H9 (cell line): Measurements from ENCODE around the gene TAF10. TPM values are rescaled to one million over a fixed set of nuclear protein-coding genes. Genes with fewer than 3 reads are reported as not detected.

Experiments
- DNase-seq: peaks from one replicate; pipeline ENCODE4 v3.0.0-alpha.2; 2017
- H2AFZ ChIP-seq: one replicate; pipeline ENCODE4 v1.6.1; 2013; ENCODE audit warnings: mild to moderate bottlenecking, low read length, control low read depth, moderate library complexity
- H2AK5ac ChIP-seq: 2 replicates; pipeline ENCODE4 v1.6.1; 2013; ENCODE audit warnings: low read length, control low read depth, mixed read lengths; ENCODE audit not compliant: insufficient read length
- H2BK120ac ChIP-seq: one replicate; pipeline ENCODE4 v1.6.1; 2013; ENCODE audit warnings: low read depth, mild to moderate bottlenecking, low read length, control low read depth, inconsistent platforms; ENCODE audit not compliant: poor library complexity, severe bottlenecking
- H2BK12ac ChIP-seq: 2 replicates; pipeline ENCODE4 v1.6.1; 2013; ENCODE audit warnings: low read length, control low read depth, mixed read lengths, low read depth; ENCODE audit not compliant: insufficient read length
- H2BK15ac ChIP-seq: 2 replicates; pipeline ENCODE4 v1.6.1; 2013; ENCODE audit warnings: low read depth, low read length, control low read depth
- H2BK20ac ChIP-seq: one replicate; pipeline ENCODE4 v1.6.1; 2013; ENCODE audit warnings: low read depth, mild to moderate bottlenecking, low read length, control low read depth, inconsistent platforms; ENCODE audit not compliant: poor library complexity, severe bottlenecking
- H2BK5ac ChIP-seq: 2 replicates; pipeline ENCODE4 v1.6.1; 2013; ENCODE audit warnings: low read length, control low read depth, mixed read lengths; ENCODE audit not compliant: insufficient read length
- H3K14ac ChIP-seq: 2 replicates; pipeline ENCODE4 v1.6.1; 2013; ENCODE audit warnings: low read length, control low read depth; ENCODE audit not compliant: insufficient read depth
- H3K18ac ChIP-seq: 2 replicates; pipeline ENCODE4 v1.6.1; 2013; ENCODE audit warnings: low read depth, mild to moderate bottlenecking, mixed read lengths, low read length, control low read depth; ENCODE audit not compliant: insufficient read length
- H3K23ac ChIP-seq: 2 replicates; pipeline ENCODE4 v1.6.1; 2013; ENCODE audit warnings: low read length, control low read depth, mixed read lengths, low read depth; ENCODE audit not compliant: insufficient read length
- H3K23me2 ChIP-seq: 2 replicates; pipeline ENCODE4 v1.6.1; 2013; ENCODE audit warnings: low read depth, mild to moderate bottlenecking, mixed read lengths, low read length, control low read depth; ENCODE audit not compliant: insufficient read length, poor library complexity, severe bottlenecking
- H3K27ac ChIP-seq: 2 replicates; pipeline ENCODE4 v1.5.1; 2013; ENCODE audit warnings: low read length, control low read depth, mixed read lengths, low read depth; ENCODE audit not compliant: insufficient read length
- H3K27me3 ChIP-seq: 2 replicates; pipeline ENCODE4 v1.6.1; 2013; ENCODE audit warnings: low read length, control low read depth, inconsistent platforms; ENCODE audit not compliant: insufficient read depth
- H3K4ac ChIP-seq: 2 replicates; pipeline ENCODE4 v1.6.1; 2013; ENCODE audit warnings: low read depth, mild to moderate bottlenecking, control low read depth, inconsistent platforms, low read length, moderate library complexity
- H3K4me1 ChIP-seq: 2 replicates; pipeline ENCODE4 v1.6.1; 2013; ENCODE audit warnings: low read length, control low read depth, inconsistent platforms; ENCODE audit not compliant: insufficient read depth
- H3K4me2 ChIP-seq: 2 replicates; pipeline ENCODE4 v1.6.1; 2013; ENCODE audit warnings: low read length, control low read depth, mixed read lengths; ENCODE audit not compliant: insufficient read length, insufficient read depth
- H3K56ac ChIP-seq: 2 replicates; pipeline ENCODE4 v1.6.1; 2013; ENCODE audit warnings: low read depth, mild to moderate bottlenecking, mixed read lengths, low read length, control low read depth; ENCODE audit not compliant: insufficient read length
- H3K79me1 ChIP-seq: 2 replicates; pipeline ENCODE4 v1.6.1; 2013; ENCODE audit warnings: low read depth, mild to moderate bottlenecking, moderate library complexity, low read length, control low read depth, inconsistent platforms; ENCODE audit not compliant: insufficient read depth, poor library complexity, severe bottlenecking
- H3K79me2 ChIP-seq: 2 replicates; pipeline ENCODE4 v1.6.1; 2013; ENCODE audit warnings: low read length, control low read depth, inconsistent platforms; ENCODE audit not compliant: insufficient read depth
- H3K9ac ChIP-seq: 2 replicates; pipeline ENCODE4 v1.6.1; 2013; ENCODE audit warnings: low read length, control low read depth, mixed read lengths; ENCODE audit not compliant: insufficient read length; ENCODE audit errors: extremely low read depth
- H3K9me3 ChIP-seq: one replicate; pipeline ENCODE4 v1.6.1; 2013; ENCODE audit warnings: low read depth, low read length, inconsistent platforms; ENCODE audit not compliant: control insufficient read depth
- H3T11ph ChIP-seq: one replicate; pipeline ENCODE4 v1.6.1; 2013; ENCODE audit warnings: mild to moderate bottlenecking, low read length, control low read depth, inconsistent platforms
- H4K20me1 ChIP-seq: one replicate; pipeline ENCODE4 v1.6.1; 2013; ENCODE audit not compliant: control insufficient read depth, insufficient read length, insufficient read depth
- H4K5ac ChIP-seq: 2 replicates; pipeline ENCODE4 v1.6.1; 2013; ENCODE audit warnings: low read depth, mild to moderate bottlenecking, mixed read lengths, low read length, control low read depth; ENCODE audit not compliant: insufficient read length
- H4K8ac ChIP-seq: replicated peaks from 2 replicates; pipeline ENCODE4 v1.6.1; 2013; ENCODE audit warnings: low read length, control low read depth, mixed read lengths, low read depth; ENCODE audit not compliant: insufficient read length
- H4K91ac ChIP-seq: 2 replicates; pipeline ENCODE4 v1.6.1; 2013; ENCODE audit warnings: low read depth, mild to moderate bottlenecking, moderate library complexity, mixed read lengths, low read length, control low read depth; ENCODE audit not compliant: insufficient read length
- H3K27ac Mint-ChIP-seq, 3 experiments: 2 replicates in 2 of 3; 3 replicates in 1 of 3; pipeline ENCODE4 v1.8.0; 2020 to 2021; ENCODE audit warnings: mixed read lengths in 3 of 3, mild to moderate bottlenecking in 1 of 3, moderate library complexity in 1 of 3
- H3K27me3 Mint-ChIP-seq: 2 replicates; pipeline ENCODE4 v1.8.0; 2021; ENCODE audit warnings: low read depth, mild to moderate bottlenecking, moderate library complexity, mixed read lengths
- H3K36me3 Mint-ChIP-seq, 3 experiments: 2 replicates in 2 of 3; 3 replicates in 1 of 3; pipeline ENCODE4 v1.8.0; 2020 to 2021; ENCODE audit warnings: low read depth in 3 of 3, mixed read lengths in 3 of 3; ENCODE audit not compliant: insufficient read depth in 1 of 3
- H3K4me1 Mint-ChIP-seq, 2 experiments: 2 replicates each; pipeline ENCODE4 v1.8.0; 2020; ENCODE audit warnings: mixed read lengths in 2 of 2
- H3K4me3 Mint-ChIP-seq, 2 experiments: 2 replicates in 1 of 2; 3 replicates in 1 of 2; pipeline ENCODE4 v1.8.0; 2020 to 2021; ENCODE audit warnings: mild to moderate bottlenecking in 2 of 2, mixed read lengths in 2 of 2, moderate library complexity in 1 of 2
- H3K9me3 Mint-ChIP-seq, 2 experiments: 2 replicates in 1 of 2; 3 replicates in 1 of 2; pipeline ENCODE4 v1.8.0; 2020; ENCODE audit warnings: mild to moderate bottlenecking in 2 of 2, mixed read lengths in 2 of 2, moderate library complexity in 1 of 2
- WGBS: extraction: QIAGEN DNeasy Blood & Tissue Kit; methylation state at CpG from one replicate; pipeline ENCODE4 v1.1.7; 2013; ENCODE audit warnings: missing lambda C conversion rate, low lambda C conversion rate, mixed read lengths; ENCODE audit not compliant: insufficient read length; ENCODE audit errors: extremely low coverage; 5-methylcytosine and 5-hydroxymethylcytosine counted together
- total RNA-seq: library from RNA; stranded (reverse); gene quantifications from 2 replicates; pipeline ENCODE4 v1.2.1, GENCODE V29; 2021
- TF ChIP-seq, protein P1 (sequence below): fragments of 200-600 bp; sonication (generic); conservative IDR thresholded peaks from 3 replicates; pipeline ENCODE4 v1.8.0; 2021; ENCODE audit warnings: antibody characterized with exemption, mild to moderate bottlenecking

The TAF10 gene
- total RNA-seq, 1 experiment from 2014 or later: 198 TPM

DNA sequence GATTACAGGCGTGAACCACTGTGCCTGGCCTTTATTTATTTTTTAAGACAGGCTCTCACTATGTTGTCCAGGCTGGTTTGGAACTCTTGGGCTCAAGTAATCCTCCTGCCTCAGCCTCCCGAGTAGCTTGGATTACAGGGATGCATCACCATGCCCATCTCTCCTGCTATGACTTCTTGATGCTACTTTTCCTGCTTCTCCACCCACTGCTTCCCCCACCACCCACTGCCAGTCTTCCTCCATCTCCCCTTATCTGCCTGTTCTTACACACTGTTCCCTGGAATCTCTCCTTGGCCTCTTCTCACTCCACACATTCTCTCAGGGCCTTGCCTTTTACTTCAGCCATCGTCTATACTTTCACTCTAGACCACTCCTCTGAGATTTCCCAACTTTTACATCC, 24.5 kb upstream of the TAF10 start:
- no peak overlapping the region for H4K91ac ChIP-seq
- H3K23ac ChIP-seq: no peak overlapping the region
- H2AK5ac ChIP-seq: no peak overlapping the region
- no peaks in the 10 kb centered on the region for H3K79me2 ChIP-seq
- H2BK5ac ChIP-seq: no peak overlapping the region
- no peaks in the 10 kb centered on the region for H3K9me3 ChIP-seq
- Mint-ChIP-seq H3K9me3 (no peaks in the 10 kb centered on the region), H3K36me3 (peaks cover 0 to 5% (median 4%) of the 10 kb centered on the region in 3 experiments; a peak in 5 of 7 replicates), H3K27ac (no peak overlapping the region), H3K4me1 (no peaks in the 10 kb centered on the region), H3K4me3 (no peak overlapping the region), H3K27me3 (peaks cover 16% of the 10 kb centered on the region)
- H2BK12ac ChIP-seq: no peak overlapping the region
- H3K4me2 ChIP-seq: no peak overlapping the region
- no peak for DNase-seq
- H2BK120ac ChIP-seq: no peak overlapping the region
- H3K14ac ChIP-seq: no peak overlapping the region
- H4K5ac ChIP-seq: no peak overlapping the region
- H3K4ac ChIP-seq: no peak overlapping the region
- H4K20me1 ChIP-seq: no peaks in the 10 kb centered on the region
- no peak overlapping the region for H3K27ac ChIP-seq
- no peak overlapping the region for H3K56ac ChIP-seq
- H2BK20ac ChIP-seq: no peak overlapping the region
- H3K18ac ChIP-seq: no peak overlapping the region
- H3K23me2 ChIP-seq: no peaks in the 10 kb centered on the region
- no peaks in the 10 kb centered on the region for H3K79me1 ChIP-seq
- H3T11ph ChIP-seq: no peak overlapping the region
- no peak overlapping the region for H2BK15ac ChIP-seq
- no peak overlapping the region for H3K9ac ChIP-seq
- no peak overlapping the region for H2AFZ ChIP-seq
- H3K27me3 ChIP-seq: no peaks in the 10 kb centered on the region; the same call in 1 of the 2 replicates
- TF ChIP-seq, protein P1, sequence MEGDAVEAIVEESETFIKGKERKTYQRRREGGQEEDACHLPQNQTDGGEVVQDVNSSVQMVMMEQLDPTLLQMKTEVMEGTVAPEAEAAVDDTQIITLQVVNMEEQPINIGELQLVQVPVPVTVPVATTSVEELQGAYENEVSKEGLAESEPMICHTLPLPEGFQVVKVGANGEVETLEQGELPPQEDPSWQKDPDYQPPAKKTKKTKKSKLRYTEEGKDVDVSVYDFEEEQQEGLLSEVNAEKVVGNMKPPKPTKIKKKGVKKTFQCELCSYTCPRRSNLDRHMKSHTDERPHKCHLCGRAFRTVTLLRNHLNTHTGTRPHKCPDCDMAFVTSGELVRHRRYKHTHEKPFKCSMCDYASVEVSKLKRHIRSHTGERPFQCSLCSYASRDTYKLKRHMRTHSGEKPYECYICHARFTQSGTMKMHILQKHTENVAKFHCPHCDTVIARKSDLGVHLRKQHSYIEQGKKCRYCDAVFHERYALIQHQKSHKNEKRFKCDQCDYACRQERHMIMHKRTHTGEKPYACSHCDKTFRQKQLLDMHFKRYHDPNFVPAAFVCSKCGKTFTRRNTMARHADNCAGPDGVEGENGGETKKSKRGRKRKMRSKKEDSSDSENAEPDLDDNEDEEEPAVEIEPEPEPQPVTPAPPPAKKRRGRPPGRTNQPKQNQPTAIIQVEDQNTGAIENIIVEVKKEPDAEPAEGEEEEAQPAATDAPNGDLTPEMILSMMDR: no peak
- no peak overlapping the region for H4K8ac ChIP-seq
- H3K4me1 ChIP-seq: no peaks in the 10 kb centered on the region
- no CpG with 5 or more reads among the region's 3 CpGs for WGBS
